GM12878 (cell line): ENCODE measurements around the gene CEP68. TPM values are rescaled to one million over a fixed set of nuclear protein-coding genes. Genes with fewer than 3 reads are reported as not detected.

Source experiments
- ATAC-seq: fragments of 200-7000 bp; cut with Tn5 transposase; 3 replicates; pipeline ENCODE4 v1.9.1; 2020; ENCODE audit warnings: mild to moderate bottlenecking, moderate library complexity
- BruUV-seq: library from RNA; stranded (reverse); fragments of 400-500 nt; replicated peaks from 2 replicates; lab custom pipeline; 2021; lab: Mats Ljungman, UMichigan
- CTCF ChIA-PET: fragments of 300-600 bp; sonication (Branson Sonifier 250); formaldehyde crosslinking; extraction: SDS; loops from one replicate; lab custom pipeline; 2021; ENCODE audit warnings: inconsistent platforms; lab: Yijun Ruan, JAX
- POLR2A ChIA-PET: fragments of 350-600 bp; formaldehyde crosslinking; extraction: SDS; loops from one replicate; lab custom pipeline; 2021; ENCODE audit warnings: inconsistent platforms; lab: Charles Lee
- RAD21 ChIA-PET: fragments of 300-600 bp; sonication (Branson Sonifier 250); formaldehyde crosslinking; loops from one replicate; lab custom pipeline; 2023; ENCODE audit warnings: antibody characterized with exemption; ENCODE audit not compliant: unreplicated experiment; lab: Charles Lee
- SMC1A ChIA-PET: fragments of 300-600 bp; sonication (Branson Sonifier 250); formaldehyde crosslinking; loops from one replicate; lab custom pipeline; 2023; ENCODE audit not compliant: unreplicated experiment, uncharacterized antibody; lab: Charles Lee
- DNase-seq: peaks from one replicate; pipeline ENCODE4 v3.0.0-alpha.2; 2011; ENCODE audit warnings: low read depth, low spot score
- FAIRE-seq: peaks from 3 replicates; lab custom pipeline; 2011; peaks lifted over from hg19 to GRCh38; lab: Jason Lieb, UNC
- H2AFZ ChIP-seq: 2 replicates; pipeline ENCODE4 v1.6.0; 2011; ENCODE audit warnings: low read depth, low read length, control low read depth; ENCODE audit not compliant: control insufficient read depth
- H3K27ac ChIP-seq: 2 replicates; pipeline ENCODE4 v1.5.1; 2011; ENCODE audit warnings: control low read depth; ENCODE audit not compliant: control insufficient read depth, insufficient read depth
- H3K27me3 ChIP-seq, 2 experiments: replicated peaks in 1 of 2; 2 replicates each; pipeline versions ENCODE4 v1.6.0 to v1.6.1; 2011; ENCODE audit warnings: low read length in 1 of 2; ENCODE audit not compliant: control insufficient read depth in 2 of 2, insufficient read depth in 2 of 2
- H3K36me3 ChIP-seq, 2 experiments: 2 replicates each; pipeline ENCODE4 v1.5.1; 2011; ENCODE audit warnings: low read length in 1 of 2; ENCODE audit not compliant: control insufficient read depth in 2 of 2, insufficient read depth in 2 of 2
- H3K4me1 ChIP-seq: 2 replicates; pipeline ENCODE4 v1.6.1; 2011; ENCODE audit warnings: mild to moderate bottlenecking, low read length, moderate library complexity, mixed read lengths; ENCODE audit not compliant: control insufficient read depth, insufficient read depth
- H3K4me2 ChIP-seq: 2 replicates; pipeline ENCODE4 v1.6.0; 2011; ENCODE audit warnings: control low read depth; ENCODE audit not compliant: control insufficient read depth, insufficient read depth
- H3K4me3 ChIP-seq: fragments of 200-600 bp; sonication (generic); 2 replicates; pipeline ENCODE4 v1.5.1; 2016
- H3K79me2 ChIP-seq: 2 replicates; pipeline ENCODE4 v1.6.0; 2011; ENCODE audit warnings: low read length; ENCODE audit not compliant: control insufficient read depth, insufficient read depth
- H3K9ac ChIP-seq: 2 replicates; pipeline ENCODE4 v1.8.0; 2011; ENCODE audit warnings: low read length, control low read depth, mixed read lengths; ENCODE audit not compliant: control insufficient read depth, insufficient read depth
- H3K9me3 ChIP-seq: replicated peaks from 3 replicates; pipeline ENCODE4 v1.5.1; 2011; ENCODE audit warnings: mild to moderate bottlenecking, low read length; ENCODE audit not compliant: control insufficient read depth, insufficient read depth
- H4K20me1 ChIP-seq: 2 replicates; pipeline ENCODE4 v1.6.0; 2011; ENCODE audit not compliant: control insufficient read depth, insufficient read depth
- BHLHE40 ChIP-seq, 2 experiments: fragments of 450-650 bp in 1 of 2; IDR thresholded peaks; 2 replicates each; pipeline ENCODE4 v1.6.1; 2011 to 2017; ENCODE audit warnings: low read depth in 2 of 2, borderline replicate concordance in 1 of 2, improper control_type of control experiment in 1 of 2, low read length in 1 of 2, mild to moderate bottlenecking in 1 of 2
- CREB1 ChIP-seq: IDR thresholded peaks from 2 replicates; pipeline ENCODE4 v1.6.1; 2012; ENCODE audit warnings: low read depth, mild to moderate bottlenecking, inconsistent platforms
- EP300 ChIP-seq, 2 experiments: fragments of 150-350 bp in 1 of 2; IDR thresholded peaks; 2 replicates each; pipeline ENCODE4 v1.6.1; 2011 to 2012; ENCODE audit warnings: low read depth in 2 of 2, low read length in 2 of 2, borderline replicate concordance in 1 of 2, improper control_type of control experiment in 1 of 2, inconsistent platforms in 1 of 2; ENCODE audit not compliant: control insufficient read depth in 1 of 2
- FOXM1 ChIP-seq: IDR thresholded peaks from 2 replicates; pipeline ENCODE4 v1.6.1; 2012; ENCODE audit warnings: low read depth, mild to moderate bottlenecking, inconsistent platforms, low read length, moderate library complexity
- HDGF ChIP-seq: fragments of 450-650 bp; IDR thresholded peaks from 2 replicates; pipeline ENCODE4 v1.6.1; 2016; ENCODE audit warnings: antibody characterized with exemption
- MTA2 ChIP-seq: fragments of 450-650 bp; IDR thresholded peaks from 2 replicates; pipeline ENCODE4 v1.6.1; 2016; ENCODE audit warnings: low read depth, mild to moderate bottlenecking, moderate library complexity
- NR2C1 ChIP-seq: fragments of 450-650 bp; IDR thresholded peaks from 2 replicates; pipeline ENCODE4 v1.6.1; 2017; ENCODE audit warnings: antibody characterized with exemption, mild to moderate bottlenecking, moderate library complexity
- NR2F1 ChIP-seq: fragments of 450-650 bp; conservative IDR thresholded peaks from 2 replicates; pipeline ENCODE4 v1.6.1; 2017; ENCODE audit warnings: mild to moderate bottlenecking
- PAX5 ChIP-seq: IDR thresholded peaks from 2 replicates; pipeline ENCODE4 v1.6.1; 2011; ENCODE audit warnings: low read depth, low read length, borderline replicate concordance
- PBX3 ChIP-seq: IDR thresholded peaks from 2 replicates; pipeline ENCODE4 v1.6.1; 2011; ENCODE audit warnings: mild to moderate bottlenecking, low read depth, low read length, moderate library complexity; ENCODE audit not compliant: insufficient replicate concordance
- PRDM15 ChIP-seq: fragments of 450-650 bp; formaldehyde crosslinking; IDR thresholded peaks from 2 replicates; pipeline ENCODE4 v1.4.0; 2020; ENCODE audit warnings: mild to moderate bottlenecking, moderate library complexity
- SRF ChIP-seq, 2 experiments: IDR thresholded peaks; 2 replicates each; pipeline ENCODE4 v1.6.1; 2011; ENCODE audit warnings: low read depth in 2 of 2, low read length in 2 of 2, mild to moderate bottlenecking in 1 of 2, moderate library complexity in 1 of 2
- WGBS: methylation state at CpG from one replicate; pipeline ENCODE4 v1.1.6; 2016; ENCODE audit warnings: low lambda C conversion rate; ENCODE audit not compliant: insufficient replicate concordance, insufficient coverage; ENCODE audit errors: missing lambda C conversion rate; 5-methylcytosine and 5-hydroxymethylcytosine counted together
- in situ Hi-C: fragments of 300-500 bp; cut with MboI; formaldehyde crosslinking; loops from 9 replicates; pipeline ENCODE4 v1.14.3; 2018; ENCODE audit warnings: mixed read lengths
- intact Hi-C: fragments of 100-400 bp; cut with micrococcal nuclease; formaldehyde crosslinking; loops from one replicate; pipeline ENCODE4 v1.14.2; 2022; ENCODE audit not compliant: unreplicated experiment
- polyA plus RNA-seq, 11 experiments: library from polyadenylated mRNA; depleted of rRNA in 4 of 11; unstranded in 6 of 11; stranded (reverse) in 5 of 11; fragments of >200 nt; fragmentation: Nextera tagmentation in 4 of 11; fragmentation: Illumina TruSeq in 1 of 11; extraction: Ambion mirVana in 4 of 11; extraction: Trizol in 1 of 11; gene quantifications; 1 replicate in 1 of 11; 2 replicates in 10 of 11; pipeline versions ENCODE4 v1.2.1 to v1.2.3, GENCODE V29; 2011 to 2016; ENCODE audit warnings: inconsistent platforms in 2 of 11, missing spikeins in 2 of 11, low read depth in 1 of 11
- total RNA-seq, 4 experiments: library from RNA; depleted of rRNA in 3 of 4; stranded (reverse); fragments of >200 nt in 3 of 4; fragmentation: Illumina TruSeq in 1 of 4; extraction: Trizol in 1 of 4; gene quantifications; 2 replicates each; pipeline versions ENCODE4 v1.2.1 to v1.2.3, GENCODE V29; 2013 to 2021
- TF ChIP-seq, protein P1 (sequence below): IDR thresholded peaks from 2 replicates; pipeline ENCODE4 v1.6.1; 2012; ENCODE audit warnings: low read depth, low read length, improper control_type of control experiment
- TF ChIP-seq, protein P2 (sequence below): IDR thresholded peaks from 2 replicates; pipeline ENCODE4 v1.6.1; 2011; ENCODE audit warnings: borderline replicate concordance, low read depth, mild to moderate bottlenecking, moderate library complexity, low read length; ENCODE audit not compliant: insufficient read depth, poor library complexity, severe bottlenecking

CEP68 gene
- total and polyA plus RNA-seq, 10 of the 15 experiments (the other 5 are each of a cell fraction or from before 2014, with no cell fraction given), result 1.1 to 11.1 (median 7.4) TPM

- intact Hi-C loops, result no loop called here
- BruUV-seq, result no TSS peak
- DNase-seq (no peak), FAIRE-seq (no peak), ATAC-seq (peak; percentile 71)
- in situ Hi-C loops, result no loop called here
- ChIA-PET POLR2A (no interaction called here), CTCF (interaction anchor here (0.8 to 9.9 kb wide), 5 partner anchors 9 to 110 kb away, joined by 3 to 119 read pairs (median 5); partner anchors contain the start of gene CEP68), SMC1A (interaction anchor here (1.2 to 3.0 kb wide), 6 partner anchors 10 to 112 kb away, joined by 3 to 9 read pairs (median 7); no protein-coding TSS in a partner anchor), RAD21 (interaction anchor here (1.1 to 1.7 kb wide), 2 partner anchors 33 to 89 kb away, joined by 3 to 4 read pairs; no protein-coding TSS in a partner anchor)
- Histone ChIP-seq H3K4me3 (no peak overlapping the region), H3K79me2 (no peaks in the 10 kb centered on the region), H3K9me3 (no peaks in the 10 kb centered on the region), H3K27me3 (no peaks in the 10 kb centered on the region), H4K20me1 (no peaks in the 10 kb centered on the region), H3K27ac (no peak overlapping the region), H3K9ac (no peak overlapping the region), H3K4me2 (peak overlapping the region; percentile 47; the same call in 1 of the 2 replicates), H2AFZ (no peak overlapping the region), H3K36me3 (no peaks in the 10 kb centered on the region; a peak in 2 of 4 replicates), H3K4me1 (peaks cover 53% of the 10 kb centered on the region)
- 83% methylated on average over 13 of the region's 13 CpGs for WGBS
- TF ChIP-seq EP300 (IDR thresholded peaks at IDR 0.05; ENCODE audit: borderline replicate concordance in 1 of 2, control insufficient read depth in 1 of 2, low read depth in 2 of 2, low read length in 2 of 2) (peak; percentile 25 to 43; a peak in 2 of 4 replicates), HDGF (no peak), FOXM1 (0 out of 2 replicates have a peak, but pooled peaks have one; percentile 19), PRDM15 (no peak), NR2F1 (no peak), SRF (IDR thresholded peaks at IDR 0.05; ENCODE audit: low read depth in 2 of 2, low read length in 2 of 2) (no peak), PAX5 (peak; percentile 72; the same call in 1 of the 2 replicates), MTA2 (peak; percentile 46; the same call in 1 of the 2 replicates), CREB1 (peak; percentile 61; the same call in 1 of the 2 replicates), PBX3 (peak; percentile 44), BHLHE40 (IDR thresholded peaks at IDR 0.05; ENCODE audit: borderline replicate concordance in 1 of 2, low read depth in 2 of 2, low read length in 1 of 2) (peak in 1 of 2 experiments; percentile 45; a peak in 1 of 4 replicates), NR2C1 (no peak)
- TF ChIP-seq, protein P1, sequence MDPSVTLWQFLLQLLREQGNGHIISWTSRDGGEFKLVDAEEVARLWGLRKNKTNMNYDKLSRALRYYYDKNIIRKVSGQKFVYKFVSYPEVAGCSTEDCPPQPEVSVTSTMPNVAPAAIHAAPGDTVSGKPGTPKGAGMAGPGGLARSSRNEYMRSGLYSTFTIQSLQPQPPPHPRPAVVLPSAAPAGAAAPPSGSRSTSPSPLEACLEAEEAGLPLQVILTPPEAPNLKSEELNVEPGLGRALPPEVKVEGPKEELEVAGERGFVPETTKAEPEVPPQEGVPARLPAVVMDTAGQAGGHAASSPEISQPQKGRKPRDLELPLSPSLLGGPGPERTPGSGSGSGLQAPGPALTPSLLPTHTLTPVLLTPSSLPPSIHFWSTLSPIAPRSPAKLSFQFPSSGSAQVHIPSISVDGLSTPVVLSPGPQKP, result no peak
- TF ChIP-seq, protein P2, sequence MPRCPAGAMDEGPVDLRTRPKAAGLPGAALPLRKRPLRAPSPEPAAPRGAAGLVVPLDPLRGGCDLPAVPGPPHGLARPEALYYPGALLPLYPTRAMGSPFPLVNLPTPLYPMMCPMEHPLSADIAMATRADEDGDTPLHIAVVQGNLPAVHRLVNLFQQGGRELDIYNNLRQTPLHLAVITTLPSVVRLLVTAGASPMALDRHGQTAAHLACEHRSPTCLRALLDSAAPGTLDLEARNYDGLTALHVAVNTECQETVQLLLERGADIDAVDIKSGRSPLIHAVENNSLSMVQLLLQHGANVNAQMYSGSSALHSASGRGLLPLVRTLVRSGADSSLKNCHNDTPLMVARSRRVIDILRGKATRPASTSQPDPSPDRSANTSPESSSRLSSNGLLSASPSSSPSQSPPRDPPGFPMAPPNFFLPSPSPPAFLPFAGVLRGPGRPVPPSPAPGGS, result peak; percentile 97
Observed at GRCh38 chr2:65026704-65027464, 29.3 kb upstream of the CEP68 start.
